HG02759 (cell line): ENCODE results near the gene CWC25.
"Not testable (repeated sequence)": the region's sequence is repeated elsewhere in the genome, so short reads cannot be mapped to it uniquely, and the experiment has no call there.

ENCODE experiments used
- ATAC-seq: cut with Tn5 transposase; IDR thresholded peaks from one replicate; pipeline ENCODE4 v1.9.1; 2021; ENCODE audit warnings: mild to moderate bottlenecking, moderate library complexity; ENCODE audit not compliant: unreplicated experiment

Gene CWC25

GRCh38 chr17:38790148-38790707 lies 34.9 kb downstream of the CWC25 start:
- ATAC-seq, result not testable (repeated sequence)

DNA sequence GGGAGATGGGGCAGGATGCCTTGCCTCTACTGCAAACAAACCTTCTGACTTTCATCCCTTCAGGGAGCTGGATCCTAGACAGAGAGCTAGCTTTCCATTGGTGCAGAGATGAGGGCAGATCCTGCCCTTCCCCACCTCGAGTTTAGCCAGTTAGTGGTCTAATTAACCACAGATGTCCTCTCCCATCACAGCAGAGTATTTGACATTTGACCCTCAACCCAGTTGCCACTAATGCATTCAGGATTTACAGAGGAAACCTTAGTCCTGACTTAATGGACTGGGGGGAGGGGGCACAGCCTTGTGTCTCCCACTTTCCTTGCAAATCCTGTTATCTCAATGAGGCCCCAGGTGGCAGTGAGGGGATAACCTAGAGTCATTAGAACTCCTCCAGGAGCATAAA lies 35.9 kb downstream of the CWC25 start:
- ATAC-seq, result no peak

DNA sequence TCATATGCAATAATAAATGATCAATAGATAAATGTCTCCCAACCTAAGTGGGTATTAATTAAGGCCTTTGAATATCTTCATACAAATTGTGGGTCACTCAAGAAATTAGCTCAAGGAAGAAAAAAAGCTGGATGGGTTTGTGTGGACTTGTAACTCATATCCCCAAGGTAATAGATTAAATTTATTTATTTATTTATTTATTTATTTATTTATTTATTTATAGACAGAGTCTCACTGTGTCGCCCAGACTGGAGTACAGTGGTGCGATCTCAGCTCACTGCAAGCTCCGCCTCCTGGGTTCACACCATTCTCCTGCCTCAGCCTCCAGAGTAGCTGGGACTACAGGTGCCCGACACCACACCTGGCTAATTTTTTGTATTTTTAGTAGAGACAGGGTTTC lies 37.1 kb downstream of the CWC25 start:
- ATAC-seq, result not testable (repeated sequence)

- ATAC-seq, result no peak
These were observed 38.7 kb downstream of the CWC25 start for GRCh38 chr17:38786372-38786771.

DNA sequence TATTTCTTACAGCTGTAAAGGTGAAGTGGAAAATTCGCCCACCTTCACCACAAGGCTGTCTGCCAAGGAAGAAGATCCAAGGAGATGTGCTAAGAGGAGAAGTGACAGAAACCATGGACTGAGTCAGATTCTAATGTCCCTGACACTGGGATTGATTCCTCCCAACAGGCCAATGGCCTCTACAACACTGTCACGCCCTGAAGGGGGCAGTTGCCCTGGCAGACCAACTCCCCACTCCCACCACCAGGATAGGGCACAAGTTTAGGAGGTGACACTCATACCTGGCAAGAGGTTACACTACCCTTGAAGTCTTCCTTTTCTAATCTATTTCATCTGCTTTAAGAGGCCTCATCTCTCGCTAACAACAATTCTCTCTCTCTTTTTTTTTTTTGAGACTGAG lies 41.9 kb downstream of the CWC25 start:
- no peak for ATAC-seq

GRCh38 chr17:38779965-38780752 lies 45.0 kb downstream of the CWC25 start:
- ATAC-seq, result no peak

GRCh38 chr17:38777641-38778250 lies 47.4 kb downstream of the CWC25 start:
- no peak for ATAC-seq

- no peak for ATAC-seq
These were observed 51.9 kb downstream of the CWC25 start for GRCh38 chr17:38773258-38773657.

GRCh38 chr17:38768417-38768816 lies 56.7 kb downstream of the CWC25 start:
- no peak for ATAC-seq

- no peak for ATAC-seq
These were observed 58.8 kb downstream of the CWC25 start for GRCh38 chr17:38766341-38766740.

GRCh38 chr17:38762231-38762630 lies 62.9 kb downstream of the CWC25 start:
- no peak for ATAC-seq

DNA sequence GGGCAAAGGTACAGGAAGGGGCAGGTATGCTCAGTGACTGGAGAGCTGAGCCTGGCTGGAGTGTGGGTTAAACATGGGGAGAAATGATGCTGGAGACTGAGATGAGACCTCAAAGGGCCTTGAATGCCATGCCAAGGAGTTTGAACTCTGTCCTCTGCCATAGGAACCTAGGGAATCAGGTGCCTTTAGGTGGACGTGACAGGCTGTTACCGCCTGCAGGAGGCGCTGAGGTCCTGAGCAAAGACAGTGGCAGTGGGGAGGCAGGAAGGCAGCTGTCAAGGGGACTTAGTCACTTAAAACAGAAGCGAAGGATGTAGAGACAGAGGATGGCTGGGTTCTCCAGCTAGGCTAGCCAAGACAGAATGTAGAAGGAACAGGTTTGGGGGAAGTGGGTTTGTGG lies 63.5 kb downstream of the CWC25 start:
- no peak for ATAC-seq

DNA sequence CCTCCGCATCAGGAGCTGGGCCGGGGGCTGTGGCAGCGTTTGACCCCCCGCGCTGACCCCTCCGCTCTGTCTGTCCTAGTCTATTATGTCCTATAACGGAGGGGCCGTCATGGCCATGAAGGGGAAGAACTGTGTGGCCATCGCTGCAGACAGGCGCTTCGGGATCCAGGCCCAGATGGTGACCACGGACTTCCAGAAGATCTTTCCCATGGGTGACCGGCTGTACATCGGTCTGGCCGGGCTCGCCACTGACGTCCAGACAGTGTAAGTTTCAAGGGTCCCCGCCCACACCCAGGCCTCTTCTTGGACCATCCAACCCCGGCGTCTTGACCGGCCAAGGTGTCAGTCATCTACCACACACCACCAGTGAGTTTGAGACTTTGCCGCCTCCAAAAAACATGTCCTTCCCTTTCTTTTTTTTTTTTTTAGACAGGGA lies 72.0 kb downstream of the CWC25 start:
- ATAC-seq, result no peak

DNA sequence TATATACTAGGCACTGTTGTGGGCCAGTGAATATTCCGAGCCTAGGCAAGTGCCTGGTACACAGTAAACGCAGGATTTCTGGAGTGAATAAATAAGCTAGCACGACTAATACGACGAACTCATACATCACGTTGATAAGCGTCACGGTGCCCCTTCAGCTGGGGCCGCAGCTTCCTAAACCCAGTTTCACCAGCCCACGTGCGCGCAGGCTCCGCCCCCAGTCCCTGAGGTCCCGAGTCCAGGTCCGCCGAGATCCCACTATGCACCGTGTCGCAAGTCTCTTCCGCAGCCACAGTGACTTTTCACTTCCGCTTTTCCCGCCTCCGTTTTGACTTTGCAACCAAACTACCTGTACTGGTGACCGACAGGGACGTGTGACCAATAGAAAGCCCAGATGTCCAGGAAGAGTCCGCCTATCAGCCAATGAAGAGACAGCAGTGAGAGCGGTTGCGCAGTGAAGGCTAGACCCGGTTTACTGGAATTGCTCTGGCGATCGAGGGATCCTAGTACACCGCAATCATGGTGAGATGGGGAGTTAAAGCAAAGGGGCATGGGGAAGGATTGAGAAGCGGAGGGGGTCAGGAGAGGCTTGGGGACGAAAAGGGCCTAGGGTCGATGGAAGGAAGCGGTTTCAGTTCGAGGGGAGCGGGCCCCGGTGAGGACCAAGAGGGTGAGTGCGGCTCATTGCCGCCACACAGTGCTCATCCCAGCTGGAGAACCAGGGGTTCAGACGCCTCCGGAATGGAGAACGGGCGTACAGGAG lies 72.6 kb downstream of the CWC25 start, which contains the start of gene PSMB3:
TSS of gene PSMB3 (plus strand) at position 434 of the 763 bp plus-strand sequence. CDS start at position 520, 86 bp downstream.
- ATAC-seq, result peak; percentile 87

DNA sequence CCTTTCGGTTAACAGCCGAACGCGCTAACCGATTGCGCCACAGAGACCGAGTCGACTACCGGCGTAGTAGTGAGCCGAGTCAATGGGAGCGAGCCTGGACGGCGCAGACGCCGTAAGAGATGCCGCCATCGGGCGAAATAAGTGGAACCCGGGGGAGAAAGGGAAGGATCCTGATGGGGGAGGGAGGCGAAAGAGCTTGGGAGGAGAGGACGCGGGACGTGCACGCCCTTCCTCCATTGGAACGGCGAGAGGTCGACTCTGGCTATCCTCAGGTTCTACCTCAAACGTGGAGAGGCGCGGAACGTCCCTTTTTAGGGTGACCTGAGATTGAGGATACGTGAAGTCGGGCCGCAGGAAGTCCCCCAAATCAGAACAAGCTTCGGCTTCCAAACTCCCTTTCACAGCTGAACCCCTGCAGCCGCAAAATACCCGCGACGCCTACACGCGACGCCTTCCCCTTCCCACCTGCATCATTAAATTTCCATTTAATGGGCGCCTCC lies 73.3 kb downstream of the CWC25 start:
- peak; percentile 29 for ATAC-seq

- ATAC-seq, result no peak
These were observed 73.8 kb downstream of the CWC25 start for GRCh38 chr17:38751144-38751807.
